Body of pancreas (tissue), 4 donors: ENCODE data around the gene SMYD4. TPM values are rescaled to one million over a fixed set of nuclear protein-coding genes. Genes with fewer than 3 reads are reported as not detected.

Experiments
- ATAC-seq: fragments of 150-250 bp; one replicate; pipeline ENCODE4 v1.9.1; 2016
- DNase-seq, 4 donors: peaks; one replicate each; pipeline ENCODE4 v3.0.0-alpha.2; 2019
- H3K27ac ChIP-seq, 4 donors: fragments of 200-600 bp; sonication (generic); 1 replicate in 3 of 4; 2 replicates in 1 of 4; pipeline versions ENCODE4 v1.5.1 to v1.6.1; 2016 to 2019; ENCODE audit warnings: mild to moderate bottlenecking in 1 of 4, mixed read lengths in 1 of 4, moderate library complexity in 1 of 4
- H3K27me3 ChIP-seq, 2 donors: fragments of 200-600 bp; sonication (generic); one replicate each; pipeline ENCODE4 v1.6.0; 2016; ENCODE audit warnings: mild to moderate bottlenecking in 1 of 2
- H3K36me3 ChIP-seq, 2 donors: fragments of 200-600 bp; sonication (generic); replicated peaks in 1 of 2; 2 replicates each; pipeline ENCODE4 v1.5.1; 2016; ENCODE audit warnings: low read depth in 2 of 2; ENCODE audit not compliant: insufficient read depth in 1 of 2
- H3K4me1 ChIP-seq: fragments of 200-600 bp; sonication (generic); one replicate; pipeline ENCODE4 v1.6.0; 2016
- H3K4me3 ChIP-seq, 2 donors: fragments of 200-600 bp; sonication (generic); 1 replicate in 1 of 2; 2 replicates in 1 of 2; pipeline ENCODE4 v1.5.1; 2016 to 2019
- H3K9me3 ChIP-seq, 3 donors: fragments of 200-600 bp; sonication (generic); 1 replicate in 2 of 3; 2 replicates in 1 of 3; pipeline ENCODE4 v1.5.1; 2016
- POLR2A ChIP-seq, 3 donors: fragments of 450-650 bp; IDR thresholded peaks; one replicate each; pipeline ENCODE4 v1.6.1; 2016; ENCODE audit warnings: antibody characterized with exemption in 3 of 3, mild to moderate bottlenecking in 2 of 3
- WGBS, 2 donors: methylation state at CpG; one replicate each; pipeline ENCODE4 v1.1.5; 2017; 5-methylcytosine and 5-hydroxymethylcytosine counted together
- intact Hi-C: fragments of 100-400 bp; cut with DNase I; formaldehyde crosslinking; loops from one replicate; pipeline ENCODE4 v1.15.1; 2023
- total RNA-seq, 2 donors: library from RNA; depleted of rRNA; stranded (reverse); fragments of >200 nt; gene quantifications; one replicate each; pipeline ENCODE4 v1.1.0, GENCODE V29; 2016
- TF ChIP-seq, protein P1 (sequence below), 7 experiments: fragments of 450-650 bp in 4 of 7; fragments of 200-600 bp in 3 of 7; sonication (generic) in 3 of 7; IDR thresholded peaks; one replicate each; pipeline ENCODE4 v1.5.1; 2016 to 2019; ENCODE audit warnings: antibody characterized with exemption in 7 of 7

The SMYD4 gene
- total RNA-seq, 2 donors from 2014 or later, result 4.0 to 7.0 TPM

- no peak for DNase-seq
- H3K4me3 ChIP-seq, result no peak overlapping the region
- peaks cover 0 to 5% of the 10 kb centered on the region in 2 donors for H3K36me3 ChIP-seq
- no peaks in the 10 kb centered on the region for H3K4me1 ChIP-seq
- H3K9me3 ChIP-seq, result no peaks in the 10 kb centered on the region
- ATAC-seq, result no peak
- H3K27ac ChIP-seq, result no peak overlapping the region
- intact Hi-C loops, result no loop called here
- 65 to 69% methylated on average over 3 of the region's 3 CpGs for WGBS, 2 donors
- H3K27me3 ChIP-seq, result no peaks in the 10 kb centered on the region
- no peak for TF ChIP-seq POLR2A (IDR thresholded peaks at IDR 0.05)
- TF ChIP-seq, protein P1, sequence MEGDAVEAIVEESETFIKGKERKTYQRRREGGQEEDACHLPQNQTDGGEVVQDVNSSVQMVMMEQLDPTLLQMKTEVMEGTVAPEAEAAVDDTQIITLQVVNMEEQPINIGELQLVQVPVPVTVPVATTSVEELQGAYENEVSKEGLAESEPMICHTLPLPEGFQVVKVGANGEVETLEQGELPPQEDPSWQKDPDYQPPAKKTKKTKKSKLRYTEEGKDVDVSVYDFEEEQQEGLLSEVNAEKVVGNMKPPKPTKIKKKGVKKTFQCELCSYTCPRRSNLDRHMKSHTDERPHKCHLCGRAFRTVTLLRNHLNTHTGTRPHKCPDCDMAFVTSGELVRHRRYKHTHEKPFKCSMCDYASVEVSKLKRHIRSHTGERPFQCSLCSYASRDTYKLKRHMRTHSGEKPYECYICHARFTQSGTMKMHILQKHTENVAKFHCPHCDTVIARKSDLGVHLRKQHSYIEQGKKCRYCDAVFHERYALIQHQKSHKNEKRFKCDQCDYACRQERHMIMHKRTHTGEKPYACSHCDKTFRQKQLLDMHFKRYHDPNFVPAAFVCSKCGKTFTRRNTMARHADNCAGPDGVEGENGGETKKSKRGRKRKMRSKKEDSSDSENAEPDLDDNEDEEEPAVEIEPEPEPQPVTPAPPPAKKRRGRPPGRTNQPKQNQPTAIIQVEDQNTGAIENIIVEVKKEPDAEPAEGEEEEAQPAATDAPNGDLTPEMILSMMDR (IDR thresholded peaks at IDR 0.05), result no peak
These were observed 32.4 kb downstream of the SMYD4 start for GRCh38 chr17:1797323-1797722.

GRCh38 chr17:1796800-1797199 is 32.9 kb downstream of the SMYD4 start:
- ATAC-seq, result no peak
- intact Hi-C loops, result no loop called here
- no peak overlapping the region for H3K27ac ChIP-seq
- H3K27me3 ChIP-seq, result no peaks in the 10 kb centered on the region
- no peak for TF ChIP-seq POLR2A (IDR thresholded peaks at IDR 0.05)
- TF ChIP-seq, protein P1 (IDR thresholded peaks at IDR 0.05), result no peak
- no peaks in the 10 kb centered on the region for H3K9me3 ChIP-seq
- no peak overlapping the region for H3K4me3 ChIP-seq
- no peaks in the 10 kb centered on the region for H3K4me1 ChIP-seq
- no peak for DNase-seq
- H3K36me3 ChIP-seq, result peaks cover 0 to 5% of the 10 kb centered on the region in 2 donors
- 8 to 29% methylated on average over 1 of the region's 1 CpG for WGBS, 2 donors

- TF ChIP-seq, protein P1 (IDR thresholded peaks at IDR 0.05), result no peak
- no peak for TF ChIP-seq POLR2A (IDR thresholded peaks at IDR 0.05)
- Histone ChIP-seq H3K4me3 (no peak overlapping the region), H3K27me3 (no peaks in the 10 kb centered on the region), H3K9me3 (no peaks in the 10 kb centered on the region), H3K4me1 (peaks cover 9% of the 10 kb centered on the region), H3K36me3 (no peaks in the 10 kb centered on the region), H3K27ac (no peak overlapping the region)
- intact Hi-C loops, result no loop called here
- no peak for DNase-seq
- WGBS, 2 donors, result 67 to 89% methylated on average over 1 of the region's 1 CpG
- no peak for ATAC-seq
These were observed 36.3 kb downstream of the SMYD4 start for GRCh38 chr17:1793447-1793806.

DNA sequence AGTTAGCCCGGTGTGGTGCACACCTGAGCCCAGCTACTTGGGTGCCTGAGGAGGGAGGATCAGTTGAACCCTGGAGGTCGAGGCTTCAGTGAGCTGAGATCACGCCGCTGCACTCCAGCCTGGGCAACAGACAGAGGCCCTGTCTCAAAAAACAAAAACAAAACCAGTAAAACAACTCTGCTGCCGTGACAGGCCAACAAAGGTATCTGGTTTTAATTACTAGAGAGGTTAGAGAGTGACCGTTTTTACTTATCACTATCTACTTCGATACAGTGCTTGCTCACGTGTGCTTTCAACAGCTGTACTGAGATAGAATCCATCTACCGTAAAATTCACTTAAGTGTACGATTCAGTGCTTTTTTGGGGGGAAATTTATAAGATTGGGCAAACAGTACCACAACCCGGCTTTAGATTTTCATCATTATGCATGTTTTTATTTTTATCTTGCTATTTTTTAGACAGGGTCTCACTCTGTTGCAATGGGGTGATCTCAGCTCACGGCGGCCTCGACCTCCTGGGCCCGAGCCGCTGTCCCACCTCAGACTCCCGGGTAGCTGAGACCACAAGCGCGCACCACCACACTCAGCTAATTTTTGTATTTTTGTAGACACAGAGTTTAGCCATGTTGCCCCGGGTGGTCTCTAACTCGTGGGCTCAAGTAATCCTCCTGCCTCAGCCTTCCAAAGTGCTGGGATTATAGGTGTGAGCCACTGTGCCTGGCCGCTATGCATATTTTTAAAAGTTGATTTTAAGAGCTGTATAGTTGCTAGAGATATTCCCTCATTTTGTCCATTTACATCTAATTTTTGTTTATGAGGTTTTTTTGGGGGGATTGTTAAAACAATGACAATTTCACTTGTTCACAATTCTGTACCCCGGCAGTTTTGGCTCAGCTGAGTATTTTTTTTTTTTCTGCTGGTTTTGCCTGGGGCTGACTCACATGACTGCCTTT is 36.9 kb downstream of the SMYD4 start:
- TF ChIP-seq, protein P1 (IDR thresholded peaks at IDR 0.05), result no peak
- TF ChIP-seq POLR2A (IDR thresholded peaks at IDR 0.05), result no peak
- 83 to 88% methylated on average over 22 to 23 of the region's 23 CpGs for WGBS, 2 donors
- intact Hi-C loops, result no loop called here
- H3K4me3 ChIP-seq, result no peak overlapping the region
- ATAC-seq (no peak), DNase-seq (no peak)
- H3K9me3 ChIP-seq, result no peaks in the 10 kb centered on the region
- H3K27ac ChIP-seq, result no peak overlapping the region
- peaks cover 9% of the 10 kb centered on the region for H3K4me1 ChIP-seq
- no peaks in the 10 kb centered on the region for H3K36me3 ChIP-seq
- H3K27me3 ChIP-seq, result no peaks in the 10 kb centered on the region
